K562 (cell line): ENCODE results near the gene C10orf143. TPM values are rescaled to one million over a fixed set of nuclear protein-coding genes. Genes with fewer than 3 reads are reported as not detected.

ENCODE experiments used
- ATF1 ChIP-seq, 2 experiments: fragments of 450-650 bp in 1 of 2; IDR thresholded peaks; 2 replicates each; pipeline ENCODE4 v1.6.1; 2016; ENCODE audit warnings: missing compliant biosample characterization in 1 of 2, missing genetic modification characterization in 1 of 2
- GTF2F1 ChIP-seq: IDR thresholded peaks from 2 replicates; pipeline ENCODE4 v1.6.1; 2011; ENCODE audit warnings: low read depth, low read length, improper control_type of control experiment
- HNRNPLL ChIP-seq: fragments of 200-400 bp; formaldehyde crosslinking; IDR thresholded peaks from 2 replicates; pipeline ENCODE4 v1.6.1; 2017; ENCODE audit warnings: low read length, low read depth, mild to moderate bottlenecking; ENCODE audit not compliant: poor library complexity, severe bottlenecking
- KLF13 ChIP-seq: fragments of 450-650 bp; IDR thresholded peaks from 2 replicates; pipeline ENCODE4 v1.6.1; 2016; ENCODE audit warnings: missing genetic modification characterization, low read depth, mild to moderate bottlenecking, missing compliant biosample characterization, moderate library complexity, borderline replicate concordance
- LARP7 ChIP-seq: fragments of 450-650 bp; IDR thresholded peaks from 2 replicates; pipeline ENCODE4 v1.6.1; 2016
- MAFK ChIP-seq: IDR thresholded peaks from 2 replicates; pipeline ENCODE4 v1.6.1; 2011; ENCODE audit warnings: low read length, improper control_type of control experiment
- NBN ChIP-seq: fragments of 450-650 bp; IDR thresholded peaks from 2 replicates; pipeline ENCODE4 v1.6.1; 2016; ENCODE audit warnings: low read depth, mild to moderate bottlenecking
- PRDM10 ChIP-seq: fragments of 450-650 bp; IDR thresholded peaks from 2 replicates; pipeline ENCODE4 v1.6.1; 2018; ENCODE audit not compliant: partially characterized antibody
- TAF1 ChIP-seq: IDR thresholded peaks from 2 replicates; pipeline ENCODE4 v1.6.1; 2011; ENCODE audit warnings: mild to moderate bottlenecking, low read length, moderate library complexity; ENCODE audit not compliant: insufficient read depth, control insufficient read depth, severe bottlenecking; ENCODE audit errors: extremely low read depth
- TBL1XR1 ChIP-seq, 2 experiments: IDR thresholded peaks; 2 replicates each; pipeline ENCODE4 v1.6.1; 2012; ENCODE audit warnings: improper control_type of control experiment in 2 of 2, low read length in 2 of 2, mild to moderate bottlenecking in 1 of 2
- XRCC5 ChIP-seq: fragments of 200-400 bp; formaldehyde crosslinking; IDR thresholded peaks from 2 replicates; pipeline ENCODE4 v1.6.1; 2017; ENCODE audit warnings: low read depth, mild to moderate bottlenecking, low read length
- ZZZ3 ChIP-seq: fragments of 450-650 bp; IDR thresholded peaks from 2 replicates; pipeline ENCODE4 v1.6.1; 2016; ENCODE audit warnings: antibody characterized with exemption, mild to moderate bottlenecking, moderate library complexity
- polyA plus RNA-seq, 8 experiments: library from polyadenylated mRNA; depleted of rRNA in 4 of 8; stranded (reverse) in 5 of 8; unstranded in 3 of 8; fragments of >200 nt; fragmentation: Nextera tagmentation in 2 of 8; fragmentation: Illumina TruSeq in 1 of 8; extraction: Ambion mirVana in 2 of 8; extraction: Trizol in 1 of 8; gene quantifications; 2 replicates each; pipeline versions ENCODE4 v1.2.1 to v1.2.3, GENCODE V29; 2011 to 2014; ENCODE audit warnings: inconsistent platforms in 1 of 8, missing spikeins in 1 of 8
- total RNA-seq, 7 experiments: library from RNA; depleted of rRNA in 6 of 7; stranded (reverse); fragments of >200 nt in 6 of 7; fragmentation: Illumina TruSeq in 2 of 7; extraction: Trizol in 2 of 7; gene quantifications; 2 replicates each; pipeline versions ENCODE4 v1.2.1 to v1.2.3, GENCODE V29; 2011 to 2021; ENCODE audit warnings: low replicate concordance in 1 of 7
- TF ChIP-seq, protein P1 (sequence below): sonication (generic); formaldehyde crosslinking; IDR thresholded peaks from 2 replicates; pipeline ENCODE4 v1.8.0; 2022; ENCODE audit warnings: mild to moderate bottlenecking, missing genetic modification reagents
- TF ChIP-seq, protein P2 (sequence below), 2 experiments: IDR thresholded peaks; 2 replicates each; pipeline ENCODE4 v1.6.1; 2012; ENCODE audit warnings: improper control_type of control experiment in 2 of 2, low read depth in 2 of 2, low read length in 2 of 2, borderline replicate concordance in 1 of 2

Gene C10orf143
- total and polyA plus RNA-seq, 9 of the 15 experiments (the other 6 are each of a cell fraction or from before 2014, with no cell fraction given): 0.07 to 0.42 (median 0.25) TPM; not detected in 2

- TF ChIP-seq, protein P1, sequence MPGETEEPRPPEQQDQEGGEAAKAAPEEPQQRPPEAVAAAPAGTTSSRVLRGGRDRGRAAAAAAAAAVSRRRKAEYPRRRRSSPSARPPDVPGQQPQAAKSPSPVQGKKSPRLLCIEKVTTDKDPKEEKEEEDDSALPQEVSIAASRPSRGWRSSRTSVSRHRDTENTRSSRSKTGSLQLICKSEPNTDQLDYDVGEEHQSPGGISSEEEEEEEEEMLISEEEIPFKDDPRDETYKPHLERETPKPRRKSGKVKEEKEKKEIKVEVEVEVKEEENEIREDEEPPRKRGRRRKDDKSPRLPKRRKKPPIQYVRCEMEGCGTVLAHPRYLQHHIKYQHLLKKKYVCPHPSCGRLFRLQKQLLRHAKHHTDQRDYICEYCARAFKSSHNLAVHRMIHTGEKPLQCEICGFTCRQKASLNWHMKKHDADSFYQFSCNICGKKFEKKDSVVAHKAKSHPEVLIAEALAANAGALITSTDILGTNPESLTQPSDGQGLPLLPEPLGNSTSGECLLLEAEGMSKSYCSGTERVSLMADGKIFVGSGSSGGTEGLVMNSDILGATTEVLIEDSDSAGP: no peak
- TF ChIP-seq HNRNPLL: no peak
- peak; percentile 12 for TF ChIP-seq PRDM10
- no peak for TF ChIP-seq NBN
- no peak for TF ChIP-seq LARP7
- TF ChIP-seq, protein P2, sequence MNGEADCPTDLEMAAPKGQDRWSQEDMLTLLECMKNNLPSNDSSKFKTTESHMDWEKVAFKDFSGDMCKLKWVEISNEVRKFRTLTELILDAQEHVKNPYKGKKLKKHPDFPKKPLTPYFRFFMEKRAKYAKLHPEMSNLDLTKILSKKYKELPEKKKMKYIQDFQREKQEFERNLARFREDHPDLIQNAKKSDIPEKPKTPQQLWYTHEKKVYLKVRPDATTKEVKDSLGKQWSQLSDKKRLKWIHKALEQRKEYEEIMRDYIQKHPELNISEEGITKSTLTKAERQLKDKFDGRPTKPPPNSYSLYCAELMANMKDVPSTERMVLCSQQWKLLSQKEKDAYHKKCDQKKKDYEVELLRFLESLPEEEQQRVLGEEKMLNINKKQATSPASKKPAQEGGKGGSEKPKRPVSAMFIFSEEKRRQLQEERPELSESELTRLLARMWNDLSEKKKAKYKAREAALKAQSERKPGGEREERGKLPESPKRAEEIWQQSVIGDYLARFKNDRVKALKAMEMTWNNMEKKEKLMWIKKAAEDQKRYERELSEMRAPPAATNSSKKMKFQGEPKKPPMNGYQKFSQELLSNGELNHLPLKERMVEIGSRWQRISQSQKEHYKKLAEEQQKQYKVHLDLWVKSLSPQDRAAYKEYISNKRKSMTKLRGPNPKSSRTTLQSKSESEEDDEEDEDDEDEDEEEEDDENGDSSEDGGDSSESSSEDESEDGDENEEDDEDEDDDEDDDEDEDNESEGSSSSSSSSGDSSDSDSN (IDR thresholded peaks at IDR 0.05; ENCODE audit: borderline replicate concordance in 1 of 2, low read depth in 2 of 2, low read length in 2 of 2): no peak
- peak; percentile 92 for TF ChIP-seq TAF1
- no peak for TF ChIP-seq TBL1XR1 (IDR thresholded peaks at IDR 0.05; ENCODE audit: low read length in 2 of 2)
- TF ChIP-seq ZZZ3: no peak
- TF ChIP-seq GTF2F1: no peak
- no peak for TF ChIP-seq XRCC5
- TF ChIP-seq ATF1 (CRISPR knock-in tag; IDR thresholded peaks at IDR 0.05): no peak
- 0 out of 2 replicates have a peak, but pooled peaks have one; percentile 21 for TF ChIP-seq ATF1 (tag; IDR thresholded peaks at IDR 0.05)
- peak; percentile 52; the same call in 1 of the 2 replicates for TF ChIP-seq KLF13 (tag)
- no peak for TF ChIP-seq MAFK
Measured at GRCh38 chr10:130136226-130137089, 25.8 kb upstream of the C10orf143 start, which contains the start of gene GLRX3 (continued).
